ENCODE results near the gene B4GALT6. TPM values are rescaled to one million over a fixed set of nuclear protein-coding genes. Genes with fewer than 3 reads are reported as not detected.

The B4GALT6 gene
- total RNA-seq, 1 donor from 2014 or later = 0.32 TPM

DNA sequence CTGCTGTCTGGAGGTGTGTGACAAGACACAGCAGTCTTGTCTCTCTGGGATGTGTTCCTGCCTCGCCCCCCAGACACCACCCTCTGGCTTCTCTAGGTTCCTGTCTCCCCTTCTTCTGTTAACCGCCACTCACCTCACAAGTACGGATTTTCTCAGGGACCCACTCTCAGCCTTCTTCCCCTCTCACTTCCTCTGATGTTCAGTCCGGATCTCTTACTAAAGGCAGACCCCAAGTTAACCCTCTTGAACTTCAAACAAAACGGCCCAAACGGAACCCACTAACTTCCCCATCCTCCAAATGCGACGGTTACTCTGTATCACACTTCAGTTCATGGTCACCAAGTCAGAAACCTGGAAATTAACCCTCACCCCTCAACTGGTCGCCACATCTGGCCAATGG, 32.0 kb downstream of the B4GALT6 start:
- H3K9me3 ChIP-seq = no peaks in the 10 kb centered on the region
- no peaks in the 10 kb centered on the region for H3K27me3 ChIP-seq
- no peaks in the 10 kb centered on the region for H3K4me1 ChIP-seq
- intact Hi-C loops (cut with DNase I) = no loop called here
- TF ChIP-seq, protein P1, sequence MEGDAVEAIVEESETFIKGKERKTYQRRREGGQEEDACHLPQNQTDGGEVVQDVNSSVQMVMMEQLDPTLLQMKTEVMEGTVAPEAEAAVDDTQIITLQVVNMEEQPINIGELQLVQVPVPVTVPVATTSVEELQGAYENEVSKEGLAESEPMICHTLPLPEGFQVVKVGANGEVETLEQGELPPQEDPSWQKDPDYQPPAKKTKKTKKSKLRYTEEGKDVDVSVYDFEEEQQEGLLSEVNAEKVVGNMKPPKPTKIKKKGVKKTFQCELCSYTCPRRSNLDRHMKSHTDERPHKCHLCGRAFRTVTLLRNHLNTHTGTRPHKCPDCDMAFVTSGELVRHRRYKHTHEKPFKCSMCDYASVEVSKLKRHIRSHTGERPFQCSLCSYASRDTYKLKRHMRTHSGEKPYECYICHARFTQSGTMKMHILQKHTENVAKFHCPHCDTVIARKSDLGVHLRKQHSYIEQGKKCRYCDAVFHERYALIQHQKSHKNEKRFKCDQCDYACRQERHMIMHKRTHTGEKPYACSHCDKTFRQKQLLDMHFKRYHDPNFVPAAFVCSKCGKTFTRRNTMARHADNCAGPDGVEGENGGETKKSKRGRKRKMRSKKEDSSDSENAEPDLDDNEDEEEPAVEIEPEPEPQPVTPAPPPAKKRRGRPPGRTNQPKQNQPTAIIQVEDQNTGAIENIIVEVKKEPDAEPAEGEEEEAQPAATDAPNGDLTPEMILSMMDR (IDR thresholded peaks at IDR 0.05) = no peak
- no peak overlapping the region for H3K27ac ChIP-seq
- no peaks in the 10 kb centered on the region for H3K36me3 ChIP-seq
- H3K4me3 ChIP-seq = no peak overlapping the region
- DNase-seq (ENCODE audit: low spot score in 2 of 2) = no peak

DNA sequence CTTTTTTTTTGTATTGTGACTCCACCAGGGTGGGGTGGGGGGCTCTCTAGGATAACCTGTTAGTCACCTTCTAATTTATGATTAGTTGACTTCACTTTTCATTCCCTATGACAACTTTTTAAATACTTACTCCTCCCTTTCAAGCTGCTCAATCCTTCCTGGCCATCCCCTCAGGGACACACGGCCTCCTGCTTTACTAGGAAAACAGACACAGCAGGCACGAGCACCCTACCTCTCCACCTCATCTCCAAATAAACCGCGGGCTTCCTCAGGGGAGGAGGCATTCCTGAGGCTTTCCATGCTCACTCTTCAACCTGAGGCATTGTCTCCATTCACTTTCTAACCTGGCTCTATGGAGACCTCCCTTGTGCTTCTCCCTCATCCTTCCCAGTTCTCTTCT, 33.0 kb downstream of the B4GALT6 start:
- Histone ChIP-seq H3K9me3 (no peaks in the 10 kb centered on the region), H3K4me1 (no peaks in the 10 kb centered on the region), H3K27me3 (no peaks in the 10 kb centered on the region), H3K36me3 (no peaks in the 10 kb centered on the region), H3K4me3 (no peak overlapping the region), H3K27ac (no peak overlapping the region)
- no peak for DNase-seq (ENCODE audit: low spot score in 2 of 2)
- intact Hi-C loops (cut with DNase I) = no loop called here
- TF ChIP-seq, protein P1 (IDR thresholded peaks at IDR 0.05) = no peak

DNA sequence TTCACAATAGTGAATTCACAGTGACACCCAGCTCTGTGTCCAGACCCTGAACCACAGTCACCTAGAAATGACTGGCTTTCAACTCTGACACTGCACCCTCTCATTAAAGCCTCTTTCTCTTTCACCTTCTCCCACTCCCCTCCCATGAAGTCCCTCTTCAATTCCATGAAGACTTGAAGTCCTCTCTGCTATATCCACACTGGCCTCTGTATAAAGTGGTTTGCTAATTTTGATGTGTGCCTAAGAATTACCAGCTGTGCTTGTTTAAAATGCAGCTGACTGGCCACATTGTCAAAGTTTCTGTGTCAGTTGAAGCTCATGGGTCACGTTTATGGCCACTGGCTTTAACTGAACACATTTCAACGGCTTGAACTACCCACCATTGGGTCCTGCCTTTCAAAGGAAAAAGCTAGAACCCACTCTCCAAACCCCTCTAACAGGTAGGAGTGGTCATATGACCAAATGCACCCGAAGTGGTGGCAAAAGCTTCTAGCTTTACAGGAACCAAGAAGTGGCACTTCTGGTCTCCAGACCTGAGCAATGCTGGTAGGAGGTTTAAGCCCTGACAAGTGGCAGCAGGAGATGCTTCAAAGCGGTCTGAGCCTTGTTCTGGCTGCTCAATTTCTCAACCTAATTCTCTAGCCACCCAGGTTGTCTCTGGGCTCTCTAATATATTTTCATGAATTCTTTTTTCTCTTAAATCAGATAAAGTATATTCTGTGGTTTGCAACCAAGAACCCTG, 34.2 kb downstream of the B4GALT6 start:
- TF ChIP-seq, protein P1 (IDR thresholded peaks at IDR 0.05) = no peak
- intact Hi-C loops (cut with DNase I) = no loop called here
- H3K27me3 ChIP-seq = no peaks in the 10 kb centered on the region
- H3K27ac ChIP-seq = no peak overlapping the region
- no peaks in the 10 kb centered on the region for H3K4me1 ChIP-seq
- DNase-seq (ENCODE audit: low spot score in 2 of 2) = no peak
- no peak overlapping the region for H3K4me3 ChIP-seq
- H3K36me3 ChIP-seq = no peaks in the 10 kb centered on the region
- H3K9me3 ChIP-seq = no peaks in the 10 kb centered on the region

DNA sequence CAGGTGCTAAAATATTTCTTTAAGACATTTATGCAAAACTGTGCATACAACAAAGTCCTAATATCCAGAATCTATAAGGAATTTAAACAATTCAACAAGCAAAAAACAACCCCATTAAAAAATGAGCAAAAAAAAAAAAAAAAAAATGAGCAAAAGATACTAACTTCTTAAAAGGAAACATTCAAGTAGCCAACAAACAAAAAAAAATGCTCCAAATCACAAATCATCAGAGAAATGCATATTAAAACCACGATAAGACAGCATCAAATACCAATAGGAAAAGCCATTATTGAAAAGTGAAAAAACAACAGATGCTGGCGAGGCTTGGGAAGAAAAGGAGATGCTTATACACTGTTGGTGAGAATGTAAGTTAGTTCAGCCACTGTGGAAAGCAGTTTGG, 34.9 kb downstream of the B4GALT6 start:
- intact Hi-C loops (cut with DNase I) = no loop called here
- DNase-seq (ENCODE audit: low spot score in 2 of 2) = no peak
- no peaks in the 10 kb centered on the region for H3K4me1 ChIP-seq
- TF ChIP-seq, protein P1 (IDR thresholded peaks at IDR 0.05) = no peak
- H3K9me3 ChIP-seq = no peaks in the 10 kb centered on the region
- H3K4me3 ChIP-seq = no peak overlapping the region
- H3K27me3 ChIP-seq = no peaks in the 10 kb centered on the region
- no peaks in the 10 kb centered on the region for H3K36me3 ChIP-seq
- no peak overlapping the region for H3K27ac ChIP-seq

DNA sequence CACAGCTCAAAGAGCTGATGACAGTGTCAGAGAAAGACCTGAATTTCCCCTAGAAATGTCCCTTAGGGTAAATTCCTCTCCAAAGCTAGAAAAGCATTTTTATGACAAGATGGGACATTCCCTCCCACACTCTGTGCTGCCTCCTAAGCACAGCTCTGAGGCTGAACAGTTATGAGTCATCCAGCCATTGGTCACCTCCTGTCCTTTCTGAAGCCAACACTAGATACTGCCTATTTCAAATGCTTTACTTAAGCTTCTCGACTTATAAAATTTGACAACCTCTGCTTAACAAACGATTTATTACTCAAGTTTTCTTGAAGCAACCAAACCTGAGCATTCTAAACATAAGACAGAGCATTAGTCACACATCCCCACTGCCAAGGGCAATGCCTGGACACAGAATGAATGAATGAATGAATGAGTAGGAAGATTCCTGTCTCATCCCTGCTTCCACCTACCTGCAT, 35.4 kb downstream of the B4GALT6 start:
- Histone ChIP-seq H3K4me3 (no peak overlapping the region), H3K4me1 (no peaks in the 10 kb centered on the region), H3K36me3 (no peaks in the 10 kb centered on the region), H3K27me3 (no peaks in the 10 kb centered on the region), H3K9me3 (no peaks in the 10 kb centered on the region), H3K27ac (no peak overlapping the region)
- TF ChIP-seq, protein P1 (IDR thresholded peaks at IDR 0.05) = no peak
- intact Hi-C loops (cut with DNase I) = no loop called here
- no peak for DNase-seq (ENCODE audit: low spot score in 2 of 2)

Measured in ascending aorta (tissue), 2 donors.